ENCODE measurements around the gene ANKRD11. TPM values are rescaled to one million over a fixed set of nuclear protein-coding genes. Genes with fewer than 3 reads are reported as not detected.

ANKRD11 gene
- polyA plus RNA-seq, 1 donor from 2014 or later = 32.5 TPM

GRCh38 chr16:89319886-89320781 is 170.2 kb downstream of the ANKRD11 start:
- no peak for TF ChIP-seq TAF1 (IDR thresholded peaks at IDR 0.05; ENCODE audit: low read depth)
- TF ChIP-seq RAD21 (conservative IDR thresholded peaks at IDR 0.05) = no peak
- TF ChIP-seq EZH2 (IDR thresholded peaks at IDR 0.05; ENCODE audit: borderline replicate concordance, insufficient read depth, low read length, poor library complexity, severe bottlenecking) = no peak
- TF ChIP-seq EP300 (conservative IDR thresholded peaks at IDR 0.05; ENCODE audit: poor library complexity, severe bottlenecking) = no peak
- TF ChIP-seq POLR2AphosphoS5 (IDR thresholded peaks at IDR 0.05) = no peak
- no peak for TF ChIP-seq REST (IDR thresholded peaks at IDR 0.05; ENCODE audit: borderline replicate concordance)
- TF ChIP-seq SMC3 (conservative IDR thresholded peaks at IDR 0.05; ENCODE audit: poor library complexity) = no peak
- TF ChIP-seq MXI1 (conservative IDR thresholded peaks at IDR 0.05; ENCODE audit: poor library complexity, severe bottlenecking) = no peak
- TF ChIP-seq CTCF (IDR thresholded peaks at IDR 0.05; ENCODE audit: poor library complexity, severe bottlenecking) = no peak
- Histone ChIP-seq H3K79me2 (replicated peaks; ENCODE audit: insufficient read depth, low read length) (peaks cover 50% of the 10 kb centered on the region), H2AFZ (ENCODE audit: low read depth, low read length) (no peak overlapping the region), H3K9me2 (ENCODE audit: insufficient read depth, low read length) (no peaks in the 10 kb centered on the region), H3K9me3 (ENCODE audit: low read length) (no peaks in the 10 kb centered on the region), H3K4me3 (ENCODE audit: low read length) (peak overlapping the region; percentile 35), H4K20me1 (ENCODE audit: insufficient read depth) (no peaks in the 10 kb centered on the region), H3K36me3 (ENCODE audit: insufficient read depth, low read length) (no peaks in the 10 kb centered on the region), H3K9ac (ENCODE audit: low read length) (peak overlapping the region; percentile 21), H3F3A (ENCODE audit: insufficient read depth, low read length, poor library complexity, severe bottlenecking) (no peaks in the 10 kb centered on the region), H3K27ac (ENCODE audit: low read length) (no peak overlapping the region), H3K27me3 (ENCODE audit: insufficient read depth, low read depth, low read length) (no peaks in the 10 kb centered on the region), H3K4me2 (ENCODE audit: low read length) (no peak overlapping the region)

GRCh38 chr16:89319631-89319885 is 170.8 kb downstream of the ANKRD11 start:
- no peaks in the 10 kb centered on the region for H3K9me3 ChIP-seq (ENCODE audit: low read length)
- no peak for TF ChIP-seq SMC3 (conservative IDR thresholded peaks at IDR 0.05; ENCODE audit: poor library complexity)
- TF ChIP-seq EZH2 (IDR thresholded peaks at IDR 0.05; ENCODE audit: borderline replicate concordance, insufficient read depth, low read length, poor library complexity, severe bottlenecking) = no peak
- no peak for TF ChIP-seq EP300 (conservative IDR thresholded peaks at IDR 0.05; ENCODE audit: poor library complexity, severe bottlenecking)
- TF ChIP-seq CTCF (IDR thresholded peaks at IDR 0.05; ENCODE audit: poor library complexity, severe bottlenecking) = no peak
- no peak for TF ChIP-seq MXI1 (conservative IDR thresholded peaks at IDR 0.05; ENCODE audit: poor library complexity, severe bottlenecking)
- no peak for TF ChIP-seq POLR2AphosphoS5 (IDR thresholded peaks at IDR 0.05)
- TF ChIP-seq REST (IDR thresholded peaks at IDR 0.05; ENCODE audit: borderline replicate concordance) = no peak
- no peak for TF ChIP-seq RAD21 (conservative IDR thresholded peaks at IDR 0.05)
- TF ChIP-seq TAF1 (IDR thresholded peaks at IDR 0.05; ENCODE audit: low read depth) = no peak
- H4K20me1 ChIP-seq (ENCODE audit: insufficient read depth) = no peaks in the 10 kb centered on the region
- no peak overlapping the region for H3K4me2 ChIP-seq (ENCODE audit: low read length)
- peaks cover 46% of the 10 kb centered on the region for H3K79me2 ChIP-seq (replicated peaks; ENCODE audit: insufficient read depth, low read length)
- H2AFZ ChIP-seq (ENCODE audit: low read depth, low read length) = no peak overlapping the region
- H3K36me3 ChIP-seq (ENCODE audit: insufficient read depth, low read length) = no peaks in the 10 kb centered on the region
- H3K27me3 ChIP-seq (ENCODE audit: insufficient read depth, low read depth, low read length) = no peaks in the 10 kb centered on the region
- H3K9me2 ChIP-seq (ENCODE audit: insufficient read depth, low read length) = no peaks in the 10 kb centered on the region
- H3F3A ChIP-seq (ENCODE audit: insufficient read depth, low read length, poor library complexity, severe bottlenecking) = no peaks in the 10 kb centered on the region
- H3K9ac ChIP-seq (ENCODE audit: low read length) = no peak overlapping the region
- H3K27ac ChIP-seq (ENCODE audit: low read length) = no peak overlapping the region
- no peak overlapping the region for H3K4me3 ChIP-seq (ENCODE audit: low read length)
